Left ventricle myocardium inferior (tissue), 1 donor: ENCODE results near the gene LRRC42. TPM values are rescaled to one million over a fixed set of nuclear protein-coding genes. Genes with fewer than 3 reads are reported as not detected.

ENCODE experiments used
- DNase-seq: peaks from one replicate; pipeline ENCODE4 v3.0.0-alpha.2; 2020
- H3K27ac ChIP-seq: fragments of 200-600 bp; replicated peaks from 2 replicates; pipeline ENCODE4 v1.8.0; 2021
- H3K27me3 ChIP-seq: fragments of 200-600 bp; 2 replicates; pipeline ENCODE4 v1.8.0; 2021; ENCODE audit warnings: low read depth
- H3K36me3 ChIP-seq: fragments of 200-600 bp; 2 replicates; pipeline ENCODE4 v1.8.0; 2021
- H3K4me1 ChIP-seq: fragments of 200-600 bp; 2 replicates; pipeline ENCODE4 v1.8.0; 2021
- H3K4me3 ChIP-seq: fragments of 200-600 bp; 2 replicates; pipeline ENCODE4 v1.8.0; 2021; ENCODE audit warnings: mild to moderate bottlenecking, moderate library complexity
- H3K9me3 ChIP-seq: fragments of 200-600 bp; replicated peaks from 2 replicates; pipeline ENCODE4 v1.8.0; 2021
- CTCF ChIP-seq: fragments of 200-600 bp; IDR thresholded peaks from 2 replicates; pipeline ENCODE4 v1.8.0; 2021; ENCODE audit warnings: antibody characterized with exemption, mild to moderate bottlenecking, borderline replicate concordance
- intact Hi-C: fragments of 100-400 bp; cut with micrococcal nuclease; formaldehyde crosslinking; loops from one replicate; pipeline ENCODE4 v1.11.0; 2022
- total RNA-seq: library from RNA; stranded (reverse); fragmentation: NEBNext Ultra II Directional; extraction: Animal tissue kit (Norgen Biotek cat#: 25700); gene quantifications from one replicate; pipeline ENCODE4 v1.2.1, GENCODE V29; 2021
- donor health status: DM: no; HTN: yes; CAD: no; lungs with severe emphysema.

Gene LRRC42
- total RNA-seq, 1 donor from 2014 or later: 12.9 TPM

DNA sequence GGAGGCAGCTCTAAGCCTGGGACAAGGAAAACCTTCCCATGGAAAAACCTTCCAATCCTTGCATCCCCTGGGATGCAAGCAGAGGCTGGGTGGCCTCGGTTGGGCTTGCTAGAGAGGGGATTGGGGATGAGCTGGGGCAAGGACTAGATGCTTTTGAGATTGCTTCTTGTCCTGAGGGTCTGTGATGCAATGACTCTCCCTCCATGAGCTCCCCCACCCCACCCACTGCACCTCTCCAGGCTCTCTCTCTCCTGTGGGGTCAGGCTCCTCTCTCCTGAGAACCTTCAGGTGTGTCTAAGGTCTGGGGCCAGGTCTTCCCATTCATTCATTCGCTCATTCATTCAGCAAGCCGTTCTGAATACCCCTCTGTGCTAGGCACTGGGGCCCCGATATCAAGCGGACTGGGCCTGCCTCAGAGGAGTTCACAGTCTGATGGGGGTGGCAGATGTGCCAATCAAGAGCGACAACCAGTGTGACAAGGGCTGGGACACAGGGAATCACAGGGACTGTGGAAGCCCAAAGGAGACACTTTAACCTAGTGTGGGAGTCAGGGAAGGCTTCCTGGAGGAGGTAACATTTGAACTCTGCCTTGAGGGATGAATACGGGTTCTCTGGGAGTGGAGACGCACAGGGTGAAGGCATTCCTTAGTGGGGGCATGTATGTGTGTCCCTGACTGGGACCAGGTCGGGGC, 65.3 kb downstream of the LRRC42 start:
- Histone ChIP-seq H3K4me1 (no peaks in the 10 kb centered on the region), H3K4me3 (no peak overlapping the region), H3K36me3 (no peaks in the 10 kb centered on the region), H3K9me3 (no peaks in the 10 kb centered on the region), H3K27me3 (peaks cover 85% of the 10 kb centered on the region), H3K27ac (no peak overlapping the region)
- TF ChIP-seq CTCF: no peak
- intact Hi-C loops: no loop called here
- no peak for DNase-seq

GRCh38 chr1:54012008-54012325, 65.8 kb downstream of the LRRC42 start:
- Histone ChIP-seq H3K27me3 (peaks cover 85% of the 10 kb centered on the region), H3K27ac (no peak overlapping the region), H3K4me3 (no peak overlapping the region), H3K4me1 (no peaks in the 10 kb centered on the region), H3K9me3 (no peaks in the 10 kb centered on the region), H3K36me3 (no peaks in the 10 kb centered on the region)
- no peak for DNase-seq
- intact Hi-C loops: no loop called here
- no peak for TF ChIP-seq CTCF

DNA sequence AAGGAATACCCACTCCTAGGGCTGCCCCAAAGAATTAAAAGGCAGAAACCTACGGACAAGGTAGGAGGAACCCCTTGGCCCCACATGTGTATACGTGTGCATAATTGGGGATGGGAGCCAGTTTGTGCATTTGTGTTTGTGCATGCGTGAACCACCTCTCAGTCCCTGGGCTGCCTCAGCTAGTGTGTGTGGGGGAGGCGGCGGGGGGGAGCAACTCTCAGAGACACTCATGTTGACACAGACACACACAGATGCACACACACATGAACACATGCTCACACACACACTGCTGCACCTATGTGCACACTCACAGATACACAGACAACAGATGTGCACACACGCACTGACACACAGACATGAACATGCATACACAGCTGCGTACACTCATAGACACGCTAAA, 66.7 kb downstream of the LRRC42 start:
- H3K9me3 ChIP-seq: no peaks in the 10 kb centered on the region
- H3K27ac ChIP-seq: no peak overlapping the region
- intact Hi-C loops: no loop called here
- no peak for DNase-seq
- H3K27me3 ChIP-seq: peaks cover 78% of the 10 kb centered on the region
- TF ChIP-seq CTCF: no peak
- H3K36me3 ChIP-seq: no peaks in the 10 kb centered on the region
- H3K4me3 ChIP-seq: no peak overlapping the region
- H3K4me1 ChIP-seq: no peaks in the 10 kb centered on the region

DNA sequence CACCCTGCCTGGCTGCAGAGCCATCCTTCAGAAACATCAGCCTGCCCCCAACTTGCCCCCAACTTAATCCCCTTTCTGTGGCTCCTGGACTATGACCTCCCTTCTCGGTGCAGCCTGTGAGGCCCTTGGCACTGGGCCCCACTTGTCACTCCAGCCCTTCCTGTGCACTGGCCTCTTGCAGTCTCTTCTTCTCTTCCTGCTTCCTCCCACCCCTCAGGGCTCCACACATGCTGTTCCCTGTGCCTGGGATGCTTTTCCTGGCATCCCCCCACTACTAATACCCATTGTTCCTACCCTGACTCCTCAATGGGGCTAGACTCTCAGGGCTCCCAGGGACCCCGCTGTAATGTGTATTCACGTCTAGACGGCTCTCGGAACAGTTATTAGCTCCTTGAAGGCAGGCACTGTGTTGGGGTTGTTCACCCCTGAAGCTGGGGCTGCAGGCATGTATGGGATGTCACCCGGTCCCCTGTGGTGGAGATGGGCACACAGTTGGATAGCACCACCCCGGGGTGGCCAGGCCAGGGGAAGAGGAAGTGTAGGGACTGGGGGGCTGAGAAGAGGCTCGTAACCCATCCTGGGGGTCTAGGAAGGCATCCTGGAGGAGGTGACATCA, 67.4 kb downstream of the LRRC42 start:
- Histone ChIP-seq H3K27ac (no peak overlapping the region), H3K9me3 (no peaks in the 10 kb centered on the region), H3K4me3 (no peak overlapping the region), H3K27me3 (peaks cover 72% of the 10 kb centered on the region), H3K36me3 (no peaks in the 10 kb centered on the region), H3K4me1 (no peaks in the 10 kb centered on the region)
- TF ChIP-seq CTCF: no peak
- intact Hi-C loops: no loop called here
- no peak for DNase-seq

DNA sequence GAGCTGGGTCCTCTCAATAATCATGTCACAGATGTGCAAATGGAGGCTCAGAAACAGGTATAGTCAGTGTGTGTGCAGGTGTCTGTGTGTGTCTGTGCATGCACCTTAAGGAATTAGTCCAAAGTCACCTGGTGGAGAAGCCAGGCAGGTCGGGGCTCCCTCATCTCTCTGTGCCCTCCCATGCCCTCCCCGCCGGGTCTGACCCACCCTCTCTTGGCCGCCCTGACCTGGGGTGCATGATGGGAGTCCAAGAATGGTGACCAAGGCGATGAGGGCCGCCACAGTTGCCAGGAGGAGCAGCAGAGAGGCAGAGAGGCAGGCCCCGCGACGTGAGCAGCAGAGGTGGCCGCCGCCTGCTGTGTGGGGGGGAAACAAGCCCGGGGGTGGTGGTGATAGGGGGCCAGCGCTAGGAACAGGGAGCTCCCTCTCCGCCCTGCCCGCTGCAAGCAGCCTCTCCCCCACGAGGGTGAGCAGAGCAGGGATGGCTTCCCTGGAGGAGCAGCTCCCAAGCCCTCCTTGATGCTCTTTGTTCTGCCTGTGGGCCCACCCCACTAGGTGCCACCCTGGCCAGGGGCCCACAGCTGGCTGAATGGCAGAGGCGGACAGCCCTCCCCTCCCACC, 68.0 kb downstream of the LRRC42 start:
- Histone ChIP-seq H3K36me3 (no peaks in the 10 kb centered on the region), H3K4me3 (no peak overlapping the region), H3K9me3 (no peaks in the 10 kb centered on the region), H3K4me1 (no peaks in the 10 kb centered on the region), H3K27ac (no peak overlapping the region), H3K27me3 (peaks cover 66% of the 10 kb centered on the region)
- intact Hi-C loops: no loop called here
- no peak for TF ChIP-seq CTCF
- DNase-seq: no peak
